Cerebellar cortex (tissue), 1 donor: ENCODE results near the gene PPP1R8.
"Not testable (repeated sequence)": the region's sequence is repeated elsewhere in the genome, so short reads cannot be mapped to it uniquely, and the experiment has no call there.

Experiments
- DNase-seq: peaks from one replicate; pipeline ENCODE4 v3.0.0-alpha.2; 2015; ENCODE audit warnings: low spot score

The PPP1R8 gene

DNA sequence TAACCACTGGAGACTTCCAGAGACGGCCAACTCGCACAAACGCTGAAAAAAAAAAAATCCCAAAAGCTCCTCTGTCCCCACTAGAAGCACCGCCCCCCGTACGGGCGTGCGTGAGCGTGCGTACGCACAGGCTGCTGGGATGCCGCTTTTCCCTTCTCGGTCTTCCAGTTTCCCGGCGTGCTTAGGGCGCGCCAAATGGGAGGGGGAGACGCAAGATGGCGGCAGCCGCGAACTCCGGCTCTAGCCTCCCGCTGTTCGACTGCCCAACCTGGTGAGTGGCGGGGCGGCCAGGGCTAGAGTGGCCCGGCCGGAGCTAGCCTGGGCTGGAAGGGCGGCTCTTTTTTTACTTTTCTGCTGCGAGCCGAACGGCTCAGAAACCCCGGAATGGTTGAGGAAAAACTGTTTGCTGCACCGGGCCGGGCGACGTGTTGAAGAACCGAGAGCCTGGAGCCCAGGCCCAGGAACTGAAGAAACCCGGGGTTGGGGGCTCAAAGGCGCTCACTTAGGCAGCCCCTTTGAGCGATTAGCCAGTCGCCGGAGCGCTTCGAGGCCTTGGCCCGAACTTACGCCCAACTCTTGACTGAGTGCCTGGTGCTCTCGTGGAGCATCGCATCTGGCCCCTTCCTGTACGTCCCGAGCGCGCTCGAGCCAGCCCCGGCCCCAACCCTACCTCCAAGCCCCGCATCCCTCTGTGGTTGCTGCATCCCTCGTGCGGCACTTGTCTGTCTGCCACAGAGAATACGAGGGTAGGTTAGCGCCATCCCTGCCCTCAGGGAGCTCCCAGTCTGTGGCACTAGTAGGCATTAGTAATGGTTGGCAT lies at the start of gene PPP1R8:
Gene PPP1R8 (plus strand): TSS at position 162 of the 820 bp plus-strand sequence. CDS start 54 bp downstream, at position 216.
- peak; percentile 97 for DNase-seq

- DNase-seq, result no peak
These were observed 47.6 kb upstream of the PPP1R8 start for GRCh38 chr1:27782950-27783349.

DNA sequence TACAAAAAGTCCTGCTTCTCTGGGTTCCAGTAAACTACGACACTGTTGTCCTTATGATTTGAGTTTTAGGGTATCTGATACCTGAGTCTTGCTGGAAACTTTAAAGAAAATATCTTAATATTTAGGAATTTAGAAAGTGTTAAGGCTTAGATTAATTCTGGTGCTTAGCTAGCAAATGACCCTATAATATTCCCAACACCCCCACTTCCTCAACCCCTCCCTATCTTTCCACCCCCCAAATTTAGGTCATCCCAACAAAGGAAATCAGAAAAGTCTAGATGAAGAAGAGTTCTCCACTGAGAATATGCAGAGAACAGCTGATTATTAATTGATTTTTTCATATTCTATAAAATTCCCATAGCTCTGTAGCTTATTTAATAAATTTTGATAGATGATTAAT lies 45.9 kb upstream of the PPP1R8 start:
- no peak for DNase-seq

DNA sequence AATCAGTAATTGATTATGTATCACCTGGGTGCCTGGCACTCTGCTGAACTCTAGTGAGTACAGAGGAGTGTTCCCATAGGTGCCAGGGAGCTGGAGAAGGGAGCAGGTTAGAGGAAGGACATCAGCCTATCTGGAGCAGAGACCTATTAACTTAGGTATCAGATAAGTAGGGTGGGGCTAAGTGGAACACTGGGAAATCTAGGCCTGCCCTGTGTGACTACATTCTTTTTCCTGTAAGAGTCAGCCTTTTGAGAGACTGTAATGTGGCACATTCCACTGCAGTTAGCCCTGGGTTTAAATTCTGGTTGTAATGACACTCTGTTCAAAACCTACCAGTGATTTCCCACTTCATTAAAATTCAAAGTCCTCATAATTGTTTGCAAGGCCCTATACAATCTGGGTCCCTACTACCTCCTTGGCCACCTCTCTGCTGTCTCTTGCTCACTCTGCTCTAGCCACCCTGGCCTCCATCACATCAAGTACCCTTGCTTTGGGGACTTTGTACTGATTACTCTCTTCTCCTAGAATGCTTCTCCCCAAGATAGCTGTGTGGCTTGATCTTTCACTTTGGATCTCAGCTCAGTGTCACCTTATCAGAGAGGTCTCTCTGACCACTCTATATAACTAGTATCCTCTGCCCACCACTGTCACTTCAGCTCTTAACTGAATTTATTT lies 44.7 kb upstream of the PPP1R8 start:
- no peak for DNase-seq

DNA sequence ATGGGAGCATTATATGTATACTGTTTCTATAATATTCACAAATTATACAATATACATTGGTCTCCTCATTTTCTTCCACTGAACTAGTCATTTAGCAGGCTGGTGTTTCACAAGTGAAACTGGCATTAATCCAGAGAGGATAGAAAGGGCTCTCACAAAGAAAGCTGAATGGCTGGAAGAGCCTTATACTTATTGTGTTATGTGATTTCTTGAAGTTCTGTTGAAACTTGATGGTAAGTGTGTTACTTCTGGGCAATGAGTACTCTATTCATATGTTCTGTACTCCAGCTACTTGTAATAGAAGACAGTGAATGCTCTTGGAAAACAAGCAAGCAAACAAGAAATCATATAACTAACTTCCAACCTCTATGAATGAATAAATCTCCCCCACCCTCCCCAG lies 42.7 kb upstream of the PPP1R8 start:
- DNase-seq, result no peak

DNA sequence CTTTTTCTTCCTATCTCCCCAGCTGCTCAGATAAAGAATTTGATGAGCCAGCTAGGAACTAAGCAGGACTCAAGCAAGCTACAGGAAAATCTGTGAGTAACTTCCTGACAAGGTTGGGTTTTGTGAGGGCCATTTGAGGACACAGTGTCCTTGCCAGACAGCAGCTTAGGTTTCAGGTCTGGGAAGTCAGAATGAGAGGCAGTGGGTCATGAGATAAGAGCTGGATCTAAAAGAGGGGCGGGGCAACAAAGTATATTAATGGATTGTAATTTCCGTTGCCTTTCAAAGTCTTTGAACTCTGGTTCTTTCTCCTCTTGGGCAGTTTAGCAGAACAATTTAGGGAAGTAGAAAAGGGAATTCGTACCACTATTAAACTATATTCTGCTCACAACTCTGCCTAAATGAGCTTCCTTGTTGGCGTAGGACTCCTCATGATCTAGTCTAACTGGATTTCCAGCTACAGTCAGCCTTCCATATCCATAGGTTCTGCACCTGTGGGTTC lies 41.0 kb upstream of the PPP1R8 start:
- no peak for DNase-seq

- DNase-seq, result not testable (repeated sequence)
These were observed 40.3 kb upstream of the PPP1R8 start for GRCh38 chr1:27790270-27790669.

- no peak for DNase-seq
These were observed 35.0 kb upstream of the PPP1R8 start for GRCh38 chr1:27795601-27796000.

DNA sequence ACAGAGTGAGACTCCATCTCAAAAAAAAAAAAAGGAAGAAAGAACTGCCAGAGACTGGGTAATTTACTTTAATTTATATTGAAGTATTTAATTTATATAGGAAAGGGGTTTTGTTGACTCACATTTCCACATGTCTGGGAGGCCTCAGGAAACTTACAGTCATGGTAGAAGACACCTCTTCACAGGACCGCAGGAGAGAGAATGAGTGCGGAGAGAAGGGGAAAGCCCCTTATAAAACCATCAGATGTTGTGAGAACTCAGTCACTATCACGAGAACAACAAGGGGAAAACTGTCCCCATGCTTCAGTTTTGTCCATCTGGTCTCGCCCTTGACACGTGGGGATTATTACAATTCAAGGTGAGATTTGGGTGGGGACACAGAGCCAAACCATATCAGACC lies 25.8 kb upstream of the PPP1R8 start:
- DNase-seq, result no peak

DNA sequence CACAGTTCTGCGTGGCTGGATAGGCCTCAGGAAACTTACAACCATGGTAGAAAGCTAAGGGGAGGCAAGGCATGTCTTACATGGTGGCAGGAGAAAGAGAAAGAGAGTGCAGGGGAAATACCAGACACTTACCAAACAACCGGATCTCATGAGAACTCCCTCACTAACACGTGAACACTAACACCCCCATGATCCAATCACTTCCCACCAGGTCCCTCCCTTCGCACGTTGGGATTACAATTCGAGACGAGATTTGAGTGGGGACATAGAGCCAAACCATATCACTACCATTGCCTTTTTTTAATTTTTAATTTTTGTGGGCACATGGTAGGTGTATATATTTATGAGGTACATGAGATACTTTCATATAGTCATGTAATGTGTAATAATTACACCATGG lies 23.8 kb upstream of the PPP1R8 start:
- DNase-seq, result no peak

DNA sequence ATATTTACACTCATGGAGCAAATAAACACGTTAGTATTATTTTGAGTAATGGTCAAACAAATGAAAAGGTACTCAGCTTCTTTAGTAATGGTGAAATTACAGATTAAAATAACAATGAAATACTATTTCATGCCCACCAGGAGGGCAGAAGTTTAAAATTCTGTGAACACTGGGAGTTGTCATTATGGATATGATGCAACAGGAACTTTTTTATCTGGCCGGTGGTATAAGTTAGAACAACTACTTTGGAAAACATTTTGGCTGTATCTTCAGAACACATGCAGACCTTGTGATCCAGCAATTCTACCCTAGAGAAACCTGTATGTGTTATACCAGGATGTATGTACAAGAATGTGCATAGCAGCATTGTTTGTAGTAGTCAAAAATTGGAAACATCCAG lies 23.2 kb upstream of the PPP1R8 start:
- no peak for DNase-seq

DNA sequence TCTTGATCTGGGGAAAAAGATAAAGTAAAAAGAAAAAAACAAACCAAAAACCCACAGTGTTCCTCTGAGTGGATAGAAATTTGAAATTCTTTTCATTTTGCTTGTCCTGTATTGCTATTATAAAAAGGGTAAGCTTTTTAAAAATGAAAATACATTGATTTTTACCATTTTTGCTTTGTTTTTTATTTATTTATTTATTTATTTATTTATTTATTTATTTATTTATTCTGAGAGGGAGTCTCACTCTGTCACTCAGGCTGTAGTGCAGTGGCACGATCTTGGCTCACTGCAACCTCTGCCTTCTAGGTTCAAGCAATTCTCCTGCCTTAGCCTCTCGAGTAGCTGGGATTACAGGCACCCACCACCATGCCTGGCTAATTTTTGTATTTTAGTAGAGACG lies 22.5 kb upstream of the PPP1R8 start:
- not testable (repeated sequence) for DNase-seq

GRCh38 chr1:27809883-27810282 lies 20.7 kb upstream of the PPP1R8 start:
- no peak for DNase-seq

DNA sequence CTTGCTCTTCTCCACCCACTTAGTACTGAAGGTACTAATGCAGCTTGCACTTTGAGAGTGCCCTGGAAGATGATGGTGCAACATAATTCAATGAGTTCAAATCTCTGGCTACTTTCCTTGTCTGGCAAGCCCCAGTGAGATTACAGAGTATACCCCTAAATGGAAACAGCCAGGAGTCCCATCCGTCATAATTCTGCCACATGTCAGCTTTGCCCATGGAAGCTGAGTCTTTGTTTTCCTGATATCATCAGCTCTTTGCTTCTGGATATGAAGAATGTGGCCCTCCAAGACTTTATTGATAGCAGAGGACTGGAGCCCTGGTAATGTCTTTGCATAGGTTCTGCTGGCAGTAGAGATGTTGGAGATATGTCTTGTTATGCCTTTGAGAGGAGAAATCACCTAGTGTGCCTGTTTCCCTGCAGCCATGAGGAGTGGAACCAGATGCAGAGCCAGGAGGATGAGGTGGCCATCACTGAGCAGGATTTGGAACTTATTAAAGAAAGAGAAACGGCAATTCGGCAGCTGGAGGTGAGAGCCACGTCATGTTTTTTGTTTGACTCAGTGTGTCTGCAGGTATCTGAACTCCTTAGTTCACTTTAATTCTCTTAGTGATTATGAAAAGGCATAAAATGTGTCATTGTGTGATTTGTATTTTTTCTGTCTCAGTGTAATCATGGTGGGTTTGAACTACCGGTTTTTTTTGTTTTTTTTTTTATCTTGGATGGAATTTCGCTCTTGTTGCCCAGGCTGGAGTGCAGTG lies 18.7 kb upstream of the PPP1R8 start:
- no peak for DNase-seq

GRCh38 chr1:27816921-27817630 lies 13.5 kb upstream of the PPP1R8 start:
- DNase-seq, result no peak

GRCh38 chr1:27821761-27822315 lies 8.7 kb upstream of the PPP1R8 start:
- DNase-seq, result no peak

DNA sequence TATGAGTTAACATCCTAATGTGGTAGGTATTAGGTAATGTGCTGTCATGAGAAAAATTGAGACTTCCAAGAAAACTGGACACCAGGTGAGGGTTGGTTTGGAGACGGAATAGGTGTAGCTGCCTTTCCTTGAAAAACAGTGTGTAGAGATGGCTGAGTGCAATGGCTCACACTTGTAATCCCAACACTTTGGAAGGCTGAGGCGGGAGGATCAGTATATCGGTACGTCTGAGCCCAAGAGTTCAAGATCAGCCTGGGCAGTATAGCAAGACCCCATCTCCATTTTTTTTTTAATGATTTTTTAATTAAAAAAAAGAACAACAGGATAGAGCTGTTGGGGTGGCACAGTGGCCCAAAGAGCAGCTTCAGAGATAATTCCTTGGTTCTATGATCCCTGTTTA lies 6.8 kb upstream of the PPP1R8 start:
- DNase-seq, result no peak

DNA sequence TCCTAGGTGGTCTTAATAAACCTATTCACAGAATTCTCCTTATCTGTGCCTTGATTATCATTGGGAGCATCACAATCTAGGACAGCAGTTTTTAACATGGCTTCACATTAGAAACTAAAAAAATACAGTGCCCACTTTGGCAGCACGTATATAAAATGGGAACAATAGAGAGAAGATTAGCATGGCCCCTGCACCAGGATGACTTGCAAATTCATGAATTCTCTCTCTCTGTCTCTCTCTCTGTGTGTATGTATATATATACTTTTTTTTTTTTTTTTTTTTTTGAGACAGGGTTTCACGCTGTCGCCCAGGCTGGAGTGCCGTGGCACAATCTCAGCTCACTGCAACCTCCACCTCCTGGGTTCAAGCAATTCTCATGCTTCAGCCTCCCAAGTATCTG lies 6.2 kb upstream of the PPP1R8 start:
- no peak for DNase-seq

DNA sequence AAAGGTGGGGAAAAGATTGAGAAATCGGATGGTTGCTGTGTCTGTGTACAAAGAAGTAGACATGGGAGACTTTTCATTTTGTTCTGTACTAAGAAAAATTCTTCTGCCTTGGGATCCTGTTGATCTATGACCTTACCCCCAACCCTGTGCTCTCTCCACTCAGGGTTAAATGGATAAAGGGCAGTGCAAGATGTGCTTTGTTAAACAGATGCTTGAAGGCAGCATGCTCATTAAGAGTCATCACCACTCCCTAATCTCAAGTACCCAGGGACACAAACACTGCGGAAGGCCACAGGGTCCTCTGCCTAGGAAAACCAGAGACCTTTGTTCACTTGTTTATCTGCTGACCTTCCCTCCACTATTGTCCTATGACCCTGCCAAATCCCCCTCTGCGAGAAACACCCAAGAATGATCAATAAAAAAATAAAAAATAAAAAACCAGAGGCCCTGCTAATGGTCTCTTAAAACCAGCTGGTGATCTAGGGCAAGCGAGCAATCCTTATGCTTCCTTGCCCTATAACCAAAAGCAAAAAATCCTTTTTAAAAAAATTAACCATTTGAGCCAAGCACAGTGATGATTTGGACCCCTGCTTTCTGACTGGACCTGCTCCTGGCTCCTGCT lies 1.1 kb upstream of the PPP1R8 start:
- not testable (repeated sequence) for DNase-seq

DNA sequence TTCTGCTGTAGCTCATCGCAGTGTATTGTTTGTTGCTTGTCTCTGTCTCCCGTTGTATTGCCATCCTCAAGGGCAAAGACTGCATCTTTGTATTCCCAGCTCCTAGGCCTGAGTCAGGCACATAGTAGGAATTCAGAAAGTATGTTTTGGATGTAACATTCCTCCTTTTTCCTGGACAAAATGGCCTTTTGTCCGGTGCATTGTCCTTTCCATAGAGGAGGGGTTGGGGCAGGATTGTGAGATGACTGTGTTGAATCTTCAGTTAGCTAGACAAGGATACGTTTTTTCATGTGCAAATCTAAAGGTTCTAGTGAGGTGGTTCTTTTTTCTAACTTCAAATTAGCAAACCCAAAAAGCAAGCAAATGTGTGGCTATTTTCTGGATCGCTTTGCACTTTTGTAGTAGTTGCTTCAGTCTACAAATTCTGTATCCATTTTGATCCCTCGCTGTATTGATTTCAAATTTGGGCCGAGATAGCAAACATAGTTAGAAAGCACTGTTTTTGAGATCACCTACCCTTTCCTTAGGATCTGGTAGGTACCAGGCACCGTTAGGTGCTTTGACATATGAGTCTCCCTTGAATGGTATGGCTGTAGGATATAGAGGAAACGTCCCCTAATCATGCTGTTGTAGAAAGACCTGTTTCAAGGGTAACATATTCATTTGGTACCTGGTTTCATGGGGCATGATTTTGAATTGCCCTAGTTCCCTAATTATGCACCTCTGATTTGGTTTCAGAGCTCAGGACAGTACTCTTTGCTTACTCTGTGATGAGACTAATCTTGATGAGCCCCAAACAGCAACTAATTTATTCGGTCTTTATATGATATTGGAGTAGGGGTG lies 1.2 kb downstream of the PPP1R8 start:
- DNase-seq, result no peak
